Endothelial cell of umbilical vein (primary cell): ENCODE measurements around the gene PNCK. TPM values are rescaled to one million over a fixed set of nuclear protein-coding genes. Genes with fewer than 3 reads are reported as not detected.

ENCODE experiments used
- Bru-seq: library from RNA; stranded (reverse); fragments of 400-500 nt; gene quantifications from one replicate; lab custom pipeline; 2021; lab: Mats Ljungman, UMichigan
- BruChase-seq, 2 experiments: library from RNA; stranded (reverse); fragments of 400-500 nt; gene quantifications; one replicate each; lab custom pipeline; 2021; lab: Mats Ljungman, UMichigan
- BruUV-seq: library from RNA; stranded (reverse); fragments of 400-500 nt; replicated peaks from 2 replicates; lab custom pipeline; 2021; lab: Mats Ljungman, UMichigan
- CTCF ChIA-PET: fragments of 300-600, 350-600 bp; sonication (Branson Sonifier 250); formaldehyde crosslinking; loops from one replicate; lab custom pipeline; 2021; ENCODE audit warnings: antibody characterized with exemption, inconsistent platforms; lab: Charles Lee
- POLR2A ChIA-PET: fragments of 300-600, 350-600 bp; sonication (Branson Sonifier 250); formaldehyde crosslinking; loops from one replicate; lab custom pipeline; 2021; ENCODE audit warnings: antibody characterized with exemption, inconsistent platforms; lab: Charles Lee
- DNase-seq: peaks from one replicate; pipeline ENCODE4 v3.0.0-alpha.2; 2011; ENCODE audit warnings: low read depth, low spot score
- FAIRE-seq: peaks from 2 replicates; lab custom pipeline; 2011; peaks lifted over from hg19 to GRCh38; lab: Jason Lieb, UNC
- H2AFZ ChIP-seq: 2 replicates; pipeline ENCODE4 v1.6.0; 2012; ENCODE audit warnings: low read depth, low read length, control low read depth, inconsistent platforms
- H3K27ac ChIP-seq: 2 replicates; pipeline ENCODE4 v1.5.1; 2011; ENCODE audit warnings: low read depth, mild to moderate bottlenecking, control low read depth, low read length, moderate library complexity; ENCODE audit not compliant: insufficient read depth
- H3K27me3 ChIP-seq, 2 experiments: 2 replicates each; pipeline versions ENCODE4 v1.6.0 to v1.6.1; 2011; ENCODE audit warnings: low read length in 2 of 2, mixed read lengths in 1 of 2; ENCODE audit not compliant: control insufficient read depth in 2 of 2, insufficient read depth in 2 of 2
- H3K36me3 ChIP-seq, 2 experiments: 2 replicates in 1 of 2; 3 replicates in 1 of 2; pipeline ENCODE4 v1.5.1; 2011; ENCODE audit warnings: low read length in 2 of 2, mild to moderate bottlenecking in 1 of 2, moderate library complexity in 1 of 2; ENCODE audit not compliant: control insufficient read depth in 2 of 2, insufficient read depth in 2 of 2; ENCODE audit errors: extremely low read depth in 1 of 2
- H3K4me1 ChIP-seq: 3 replicates; pipeline ENCODE4 v1.5.1; 2011; ENCODE audit warnings: mild to moderate bottlenecking, low read length; ENCODE audit not compliant: control insufficient read depth, insufficient read depth; ENCODE audit errors: extremely low read depth
- H3K4me2 ChIP-seq: 2 replicates; pipeline ENCODE4 v1.6.1; 2011; ENCODE audit warnings: low read length, control low read depth, mixed read lengths; ENCODE audit not compliant: insufficient read depth
- H3K4me3 ChIP-seq, 3 experiments: fragments of 200-600 bp in 1 of 3; sonication (generic), shearing (Covaris generic) in 1 of 3; replicated peaks in 1 of 3; 2 replicates each; pipeline ENCODE4 v1.5.1; 2011 to 2016; ENCODE audit warnings: control low read depth in 3 of 3, low read length in 3 of 3, mild to moderate bottlenecking in 2 of 3, inconsistent platforms in 1 of 3, low read depth in 1 of 3, moderate library complexity in 1 of 3; ENCODE audit not compliant: insufficient read depth in 1 of 3
- H3K79me2 ChIP-seq: 2 replicates; pipeline ENCODE4 v1.6.0; 2012; ENCODE audit warnings: low read length, inconsistent platforms; ENCODE audit not compliant: control insufficient read depth, insufficient read depth
- H3K9ac ChIP-seq: replicated peaks from 2 replicates; pipeline ENCODE3; 2011; ENCODE audit warnings: low read length, control low read depth; ENCODE audit not compliant: insufficient read depth; ENCODE audit errors: extremely low read depth
- H3K9me1 ChIP-seq: replicated peaks from 3 replicates; pipeline ENCODE4 v1.6.0; 2011; ENCODE audit warnings: mild to moderate bottlenecking, low read length; ENCODE audit not compliant: control insufficient read depth, insufficient read depth; ENCODE audit errors: extremely low read depth
- H3K9me3 ChIP-seq: replicated peaks from 2 replicates; pipeline ENCODE4 v1.5.1; 2012; ENCODE audit warnings: low read length, inconsistent platforms; ENCODE audit not compliant: control insufficient read depth, insufficient read depth
- H4K20me1 ChIP-seq: replicated peaks from 2 replicates; pipeline ENCODE3; 2011; ENCODE audit warnings: mild to moderate bottlenecking, low read length; ENCODE audit not compliant: control insufficient read depth, insufficient read depth; ENCODE audit errors: extremely low read depth
- EZH2 ChIP-seq: IDR thresholded peaks from 2 replicates; pipeline ENCODE4 v1.6.1; 2012; ENCODE audit warnings: borderline replicate concordance, low read depth, mild to moderate bottlenecking, moderate library complexity, low read length, inconsistent platforms; ENCODE audit not compliant: severe bottlenecking
- FOS ChIP-seq: IDR thresholded peaks from 2 replicates; pipeline ENCODE4 v1.6.1; 2011; ENCODE audit warnings: mild to moderate bottlenecking, low read length, moderate library complexity, borderline replicate concordance; ENCODE audit not compliant: insufficient read depth
- GATA2 ChIP-seq: IDR thresholded peaks from 2 replicates; pipeline ENCODE4 v1.7.0; 2011; ENCODE audit warnings: low read depth, mild to moderate bottlenecking, moderate library complexity, mixed read lengths, low read length; ENCODE audit not compliant: insufficient read length, insufficient read depth
- JUN ChIP-seq: IDR thresholded peaks from 2 replicates; pipeline ENCODE4 v1.6.1; 2011; ENCODE audit warnings: borderline replicate concordance, low read depth; ENCODE audit not compliant: insufficient read length, insufficient read depth
- MYC ChIP-seq: IDR thresholded peaks from one replicate; pipeline ENCODE4 v1.6.1; 2011; ENCODE audit warnings: mild to moderate bottlenecking, low read depth, low read length
- POLR2A ChIP-seq: IDR thresholded peaks from 2 replicates; pipeline ENCODE4 v1.6.1; 2012; ENCODE audit warnings: low read depth, mild to moderate bottlenecking, control low read depth, low read length
- POLR2AphosphoS5 ChIP-seq: IDR thresholded peaks from 2 replicates; pipeline ENCODE4 v1.6.1; 2012; ENCODE audit warnings: low read depth, mild to moderate bottlenecking, control low read depth, low read length, moderate library complexity; ENCODE audit not compliant: insufficient read depth
- dilution Hi-C: fragments of 300-500 bp; cut with MboI; formaldehyde crosslinking; loops from one replicate; pipeline ENCODE4 v1.15.0; 2019; ENCODE audit warnings: low sequenced_read_pairs; ENCODE audit not compliant: extremely low pct_ligation_motif_present
- intact Hi-C: fragments of 100-400 bp; cut with micrococcal nuclease; formaldehyde crosslinking; loops from one replicate; pipeline ENCODE4 v1.10.0; 2022
- long read RNA-seq: library from polyadenylated mRNA; stranded (forward); transcript quantifications from one replicate; pipeline ENCODE4 v2.0.0, GENCODE V29; 2021
- polyA minus RNA-seq, 3 experiments: library from RNA; depleted of rRNA, polyadenylated mRNA; stranded (reverse); fragments of >200 nt; gene quantifications; 1 replicate in 1 of 3; 2 replicates in 2 of 3; pipeline ENCODE4 v1.2.3, GENCODE V29; 2011
- polyA plus RNA-seq, 4 experiments: library from polyadenylated mRNA; depleted of rRNA in 3 of 4; stranded (reverse) in 3 of 4; unstranded in 1 of 4; fragments of >200 nt; gene quantifications; 2 replicates each; pipeline versions ENCODE4 v1.2.1 to v1.2.3, GENCODE V29; 2011 to 2012; ENCODE audit warnings: missing spikeins in 1 of 4
- total RNA-seq: library from RNA; stranded (reverse); gene quantifications from 2 replicates; pipeline ENCODE4 v1.2.3, GENCODE V29; 2021
- TF ChIP-seq, protein P1 (sequence below), 2 donors: IDR thresholded peaks; 1 replicate in 1 of 2; 2 replicates in 1 of 2; pipeline ENCODE4 v1.5.1; 2011; ENCODE audit warnings: low read length in 2 of 2, mild to moderate bottlenecking in 2 of 2, moderate library complexity in 2 of 2, control low read depth in 1 of 2, inconsistent platforms in 1 of 2, low read depth in 1 of 2; ENCODE audit not compliant: insufficient read depth in 1 of 2; ENCODE audit errors: extremely low read depth in 1 of 2
- TF ChIP-seq, protein P2 (sequence below): IDR thresholded peaks from 2 replicates; pipeline ENCODE4 v1.6.1; 2011; ENCODE audit not compliant: insufficient read depth, insufficient read length

Gene PNCK
- total RNA-seq (not detected in 2 replicates), polyA plus RNA-seq (0.12 and 0.37 TPM in 2 replicates), polyA minus RNA-seq (1.3 TPM in 1 of 2 replicates, not detected in the other), Bru-seq, nascent RNA (percentile 12 among the genes with signal in this experiment), BruChase-seq, experiment 1, labeled RNA remaining after a 6-hour chase (percentile 11 among the genes with signal in this experiment), BruChase-seq, experiment 2, labeled RNA remaining after a 2-hour chase (percentile 13 among the genes with signal in this experiment)
- polyA plus RNA-seq (2011; cell fraction: cytosol; rRNA removed), result not detected in 2 replicates
- 0.42 and 0.59 TPM in 2 replicates for polyA plus RNA-seq (2011; cell fraction: nucleus; rRNA removed)
- polyA plus RNA-seq (2012), result not detected in 2 replicates
- not detected for polyA minus RNA-seq (2011; cell fraction: cytosol; rRNA and poly(A)+ RNA removed)
- polyA minus RNA-seq (2011; cell fraction: nucleus; rRNA and poly(A)+ RNA removed), result not detected in 2 replicates
- long read RNA-seq, result 0 reads

DNA sequence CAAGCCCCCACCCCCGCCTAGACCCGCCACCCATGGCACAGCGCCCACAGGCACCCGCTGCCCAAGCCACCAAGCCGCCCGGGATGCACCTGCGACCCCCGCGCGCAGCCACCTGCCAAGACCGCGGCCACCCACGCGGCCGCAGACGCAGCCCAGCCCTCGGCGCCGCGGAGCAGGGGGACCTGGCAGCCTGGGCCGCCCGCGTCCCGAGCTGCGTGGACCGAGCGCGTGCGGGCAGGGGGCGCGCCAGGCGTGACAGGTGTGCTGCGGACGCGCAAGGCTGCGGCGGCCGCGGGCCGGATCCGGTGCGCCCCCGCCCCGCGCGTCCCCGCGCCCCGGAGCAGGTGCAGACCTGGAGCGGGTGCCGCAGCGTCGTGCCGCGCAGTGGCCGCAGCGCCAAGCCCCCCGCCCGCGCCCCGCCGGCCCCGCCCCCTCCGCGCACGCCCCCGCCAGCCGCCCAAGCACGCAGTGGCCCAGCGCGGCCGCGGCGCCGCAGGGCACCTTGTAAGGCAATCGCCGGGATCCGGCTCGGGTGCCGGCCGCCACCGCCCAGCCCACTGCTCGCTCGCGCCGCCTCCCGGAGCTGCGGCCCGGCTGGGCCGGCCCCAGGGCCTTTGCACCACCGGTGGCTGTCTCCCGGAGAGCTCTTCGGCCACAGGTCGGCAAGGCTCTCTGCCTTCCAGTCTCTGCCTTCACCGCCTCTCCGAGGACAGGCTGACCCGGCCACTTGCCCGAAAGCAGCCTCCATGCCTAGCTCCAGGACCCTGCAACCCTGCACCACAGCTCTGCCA, at the start of gene PNCK:
TSS of gene PNCK (minus strand) at position 386 of the 791 bp plus-strand sequence. CDS start 737 bp downstream, outside the sequence.
- H3K79me2 ChIP-seq, result no peaks in the 10 kb centered on the region
- H3K27me3 ChIP-seq, result peaks cover 5 to 12% of the 10 kb centered on the region in 2 experiments
- H3K36me3 ChIP-seq, result no peaks in the 10 kb centered on the region
- H3K9me1 ChIP-seq, result no peaks in the 10 kb centered on the region
- H3K27ac ChIP-seq, result no peak within 1 kb of the TSS
- no peak within 1 kb of the TSS for H3K4me3 ChIP-seq
- H3K9me3 ChIP-seq, result no peaks in the 10 kb centered on the region
- H3K9ac ChIP-seq, result no peak within 1 kb of the TSS
- dilution Hi-C loops (no loop called here), intact Hi-C loops (no loop called here)
- no peaks in the 10 kb centered on the region for H4K20me1 ChIP-seq
- ChIA-PET CTCF (no interaction called here), POLR2A (no interaction called here)
- H3K4me2 ChIP-seq, result no peak within 1 kb of the TSS
- FAIRE-seq (no peak), DNase-seq (no peak)
- H3K4me1 ChIP-seq, result no peaks in the 10 kb centered on the region
- no peak for TF ChIP-seq FOS
- TF ChIP-seq JUN, result no peak
- no peak for TF ChIP-seq POLR2AphosphoS5
- no peak for TF ChIP-seq GATA2
- no peak for TF ChIP-seq MYC
- no peak for TF ChIP-seq POLR2A
- no peak for TF ChIP-seq EZH2
- TF ChIP-seq, protein P1, sequence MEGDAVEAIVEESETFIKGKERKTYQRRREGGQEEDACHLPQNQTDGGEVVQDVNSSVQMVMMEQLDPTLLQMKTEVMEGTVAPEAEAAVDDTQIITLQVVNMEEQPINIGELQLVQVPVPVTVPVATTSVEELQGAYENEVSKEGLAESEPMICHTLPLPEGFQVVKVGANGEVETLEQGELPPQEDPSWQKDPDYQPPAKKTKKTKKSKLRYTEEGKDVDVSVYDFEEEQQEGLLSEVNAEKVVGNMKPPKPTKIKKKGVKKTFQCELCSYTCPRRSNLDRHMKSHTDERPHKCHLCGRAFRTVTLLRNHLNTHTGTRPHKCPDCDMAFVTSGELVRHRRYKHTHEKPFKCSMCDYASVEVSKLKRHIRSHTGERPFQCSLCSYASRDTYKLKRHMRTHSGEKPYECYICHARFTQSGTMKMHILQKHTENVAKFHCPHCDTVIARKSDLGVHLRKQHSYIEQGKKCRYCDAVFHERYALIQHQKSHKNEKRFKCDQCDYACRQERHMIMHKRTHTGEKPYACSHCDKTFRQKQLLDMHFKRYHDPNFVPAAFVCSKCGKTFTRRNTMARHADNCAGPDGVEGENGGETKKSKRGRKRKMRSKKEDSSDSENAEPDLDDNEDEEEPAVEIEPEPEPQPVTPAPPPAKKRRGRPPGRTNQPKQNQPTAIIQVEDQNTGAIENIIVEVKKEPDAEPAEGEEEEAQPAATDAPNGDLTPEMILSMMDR (IDR thresholded peaks at IDR 0.05; ENCODE audit: extremely low read depth in 1 of 2, insufficient read depth in 1 of 2, low read depth in 1 of 2, low read length in 2 of 2), result no peak
- TF ChIP-seq, protein P2, sequence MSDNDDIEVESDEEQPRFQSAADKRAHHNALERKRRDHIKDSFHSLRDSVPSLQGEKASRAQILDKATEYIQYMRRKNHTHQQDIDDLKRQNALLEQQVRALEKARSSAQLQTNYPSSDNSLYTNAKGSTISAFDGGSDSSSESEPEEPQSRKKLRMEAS, result no peak
- no peak within 1 kb of the TSS for H2AFZ ChIP-seq
- no TSS peak for BruUV-seq
